Kidney epithelial cell (primary cell): Measurements from ENCODE around the gene ACADM. TPM values are rescaled to one million over a fixed set of nuclear protein-coding genes. Genes with fewer than 3 reads are reported as not detected.
"Not testable (repeated sequence)": the region's sequence is repeated elsewhere in the genome, so short reads cannot be mapped to it uniquely, and the experiment has no call there.

ENCODE experiments used
- DNase-seq: peaks from one replicate; pipeline ENCODE4 v3.0.0-alpha.2; 2010; ENCODE audit warnings: low read depth
- H3K27me3 ChIP-seq: 2 replicates; pipeline ENCODE4 v1.6.0; 2011; ENCODE audit warnings: low read length; ENCODE audit not compliant: control insufficient read depth, insufficient read depth
- H3K36me3 ChIP-seq: 2 replicates; pipeline ENCODE4 v1.5.1; 2011; ENCODE audit warnings: low read length; ENCODE audit not compliant: control insufficient read depth, insufficient read depth
- H3K4me3 ChIP-seq: 2 replicates; pipeline ENCODE4 v1.5.1; 2011; ENCODE audit warnings: low read depth, mild to moderate bottlenecking, control low read depth, low read length
- total RNA-seq: library from RNA; depleted of rRNA; stranded (reverse); fragments of >200 nt; gene quantifications from 2 replicates; pipeline ENCODE4 v1.2.3, GENCODE V29; 2015
- TF ChIP-seq, protein P1 (sequence below): IDR thresholded peaks from 2 replicates; pipeline ENCODE4 v1.5.1; 2011; ENCODE audit warnings: mild to moderate bottlenecking, moderate library complexity, low read length, control low read depth, inconsistent platforms; ENCODE audit not compliant: insufficient read depth, poor library complexity, severe bottlenecking

ACADM gene
- total RNA-seq, 1 donor from 2014 or later, result 29.6 TPM

DNA sequence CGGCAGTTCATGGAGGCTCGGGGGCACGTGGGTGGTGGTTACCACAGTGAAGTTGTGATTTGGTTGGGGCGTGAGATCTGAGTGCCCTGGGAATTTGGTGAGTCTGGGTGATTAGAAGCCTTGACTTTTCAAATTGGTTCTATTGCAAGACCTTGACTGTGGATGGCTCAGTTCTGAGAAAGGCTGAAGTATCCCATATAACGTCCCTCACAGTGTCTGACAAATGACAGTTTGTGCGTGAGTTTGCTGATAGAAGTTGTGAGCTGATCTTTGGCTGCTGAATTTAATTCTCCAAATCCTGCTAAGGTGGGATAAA is 72.7 kb downstream of the ACADM start:
- no peak overlapping the region for H3K4me3 ChIP-seq
- no peaks in the 10 kb centered on the region for H3K27me3 ChIP-seq
- DNase-seq, result no peak
- TF ChIP-seq, protein P1, sequence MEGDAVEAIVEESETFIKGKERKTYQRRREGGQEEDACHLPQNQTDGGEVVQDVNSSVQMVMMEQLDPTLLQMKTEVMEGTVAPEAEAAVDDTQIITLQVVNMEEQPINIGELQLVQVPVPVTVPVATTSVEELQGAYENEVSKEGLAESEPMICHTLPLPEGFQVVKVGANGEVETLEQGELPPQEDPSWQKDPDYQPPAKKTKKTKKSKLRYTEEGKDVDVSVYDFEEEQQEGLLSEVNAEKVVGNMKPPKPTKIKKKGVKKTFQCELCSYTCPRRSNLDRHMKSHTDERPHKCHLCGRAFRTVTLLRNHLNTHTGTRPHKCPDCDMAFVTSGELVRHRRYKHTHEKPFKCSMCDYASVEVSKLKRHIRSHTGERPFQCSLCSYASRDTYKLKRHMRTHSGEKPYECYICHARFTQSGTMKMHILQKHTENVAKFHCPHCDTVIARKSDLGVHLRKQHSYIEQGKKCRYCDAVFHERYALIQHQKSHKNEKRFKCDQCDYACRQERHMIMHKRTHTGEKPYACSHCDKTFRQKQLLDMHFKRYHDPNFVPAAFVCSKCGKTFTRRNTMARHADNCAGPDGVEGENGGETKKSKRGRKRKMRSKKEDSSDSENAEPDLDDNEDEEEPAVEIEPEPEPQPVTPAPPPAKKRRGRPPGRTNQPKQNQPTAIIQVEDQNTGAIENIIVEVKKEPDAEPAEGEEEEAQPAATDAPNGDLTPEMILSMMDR, result no peak
- H3K36me3 ChIP-seq, result peaks cover 2% of the 10 kb centered on the region

DNA sequence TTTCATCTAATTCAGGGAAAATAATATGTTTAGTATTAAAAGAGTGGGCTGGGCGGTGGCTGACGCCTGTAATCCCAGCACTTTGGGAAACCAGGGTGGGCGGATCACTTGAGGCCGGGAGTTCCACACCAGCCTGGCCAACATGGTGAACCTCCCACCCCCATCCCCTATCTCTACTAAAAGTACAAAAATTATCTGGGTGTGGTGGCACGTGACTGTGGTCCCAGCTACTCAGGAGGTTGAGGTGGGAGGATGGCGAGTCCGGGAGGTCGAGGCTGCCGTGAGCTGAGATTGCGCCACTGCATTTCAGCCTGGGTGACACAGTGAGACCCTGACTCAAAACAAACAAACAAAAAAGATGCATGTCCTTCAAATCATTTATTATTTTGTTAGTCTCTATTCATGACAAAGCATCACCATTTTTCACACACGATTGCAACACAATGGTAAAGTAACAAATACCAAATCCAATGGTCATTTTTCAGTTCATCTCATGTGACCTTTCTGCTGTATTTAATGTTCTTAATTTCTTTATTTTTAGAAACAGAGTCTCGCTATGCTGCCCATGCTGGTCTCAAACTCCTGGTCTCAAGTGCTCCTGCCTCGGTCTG is 73.2 kb downstream of the ACADM start:
- DNase-seq, result no peak
- Histone ChIP-seq H3K36me3 (peaks cover 2% of the 10 kb centered on the region), H3K27me3 (no peaks in the 10 kb centered on the region), H3K4me3 (no peak overlapping the region)
- TF ChIP-seq, protein P1, result no peak

DNA sequence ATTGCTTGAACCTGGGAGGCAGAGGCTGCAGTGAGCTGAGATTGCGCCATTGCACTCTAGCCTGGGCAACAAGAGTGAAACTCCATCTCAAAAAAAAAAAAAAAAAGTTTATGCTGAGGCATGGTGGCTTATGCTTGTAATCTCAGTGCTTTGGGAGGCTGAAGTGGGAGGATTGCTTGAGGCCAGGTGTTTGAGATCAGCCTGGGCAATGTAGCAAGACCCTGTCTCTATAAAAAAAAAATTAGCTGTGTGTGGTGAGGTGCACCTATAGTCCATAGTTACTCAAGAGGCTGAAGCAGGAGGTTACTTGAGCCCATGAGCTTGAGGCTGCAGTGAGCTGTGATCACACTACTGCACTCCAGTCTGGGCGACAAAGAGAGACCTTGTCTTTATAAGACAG is 77.0 kb downstream of the ACADM start:
- DNase-seq, H3K27me3 ChIP-seq, H3K36me3 ChIP-seq, H3K4me3 ChIP-seq: not testable (repeated sequence)

DNA sequence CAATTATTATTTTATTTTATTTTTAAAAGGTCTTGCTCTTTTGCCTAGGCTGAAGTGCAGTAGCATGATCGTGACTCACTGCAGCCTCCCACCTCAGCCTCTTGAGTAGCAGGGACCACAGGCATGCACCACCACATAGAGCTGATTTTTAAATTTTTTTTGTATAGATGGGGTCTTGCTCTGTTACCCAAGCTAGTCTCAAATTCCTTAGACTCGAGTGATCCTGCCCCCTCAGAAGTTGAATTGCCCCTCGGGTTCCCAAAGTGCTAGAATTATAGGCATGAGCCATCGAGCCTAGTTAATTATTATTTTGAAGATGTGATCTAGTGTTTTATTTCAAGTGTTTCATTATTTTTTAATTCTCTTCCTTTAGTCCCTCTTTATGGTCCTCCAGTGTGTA is 84.4 kb downstream of the ACADM start:
- DNase-seq, result no peak
- H3K27me3 ChIP-seq, result no peaks in the 10 kb centered on the region
- TF ChIP-seq, protein P1, result no peak
- H3K36me3 ChIP-seq, result no peaks in the 10 kb centered on the region
- no peak overlapping the region for H3K4me3 ChIP-seq

DNA sequence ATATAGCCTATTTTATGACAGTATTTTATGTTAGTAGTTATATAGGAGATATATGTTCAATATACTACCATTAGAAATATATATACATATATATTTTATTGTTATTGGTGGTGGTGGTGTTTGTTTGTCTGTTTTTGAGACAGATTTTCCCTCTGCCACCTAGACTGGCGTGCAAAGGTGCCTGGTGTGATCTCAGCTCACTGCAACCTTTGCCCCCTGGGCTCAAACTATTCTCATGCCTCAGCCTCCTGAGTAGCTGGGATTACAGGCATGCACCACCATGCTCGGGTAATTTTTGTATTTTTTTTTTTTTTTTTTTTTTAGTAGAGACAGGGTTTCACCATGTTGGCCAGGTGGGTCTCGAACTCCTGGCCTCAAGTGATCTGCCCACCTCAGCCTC is 85.6 kb downstream of the ACADM start:
- not testable (repeated sequence) for H3K27me3 ChIP-seq, DNase-seq, H3K4me3 ChIP-seq, H3K36me3 ChIP-seq

DNA sequence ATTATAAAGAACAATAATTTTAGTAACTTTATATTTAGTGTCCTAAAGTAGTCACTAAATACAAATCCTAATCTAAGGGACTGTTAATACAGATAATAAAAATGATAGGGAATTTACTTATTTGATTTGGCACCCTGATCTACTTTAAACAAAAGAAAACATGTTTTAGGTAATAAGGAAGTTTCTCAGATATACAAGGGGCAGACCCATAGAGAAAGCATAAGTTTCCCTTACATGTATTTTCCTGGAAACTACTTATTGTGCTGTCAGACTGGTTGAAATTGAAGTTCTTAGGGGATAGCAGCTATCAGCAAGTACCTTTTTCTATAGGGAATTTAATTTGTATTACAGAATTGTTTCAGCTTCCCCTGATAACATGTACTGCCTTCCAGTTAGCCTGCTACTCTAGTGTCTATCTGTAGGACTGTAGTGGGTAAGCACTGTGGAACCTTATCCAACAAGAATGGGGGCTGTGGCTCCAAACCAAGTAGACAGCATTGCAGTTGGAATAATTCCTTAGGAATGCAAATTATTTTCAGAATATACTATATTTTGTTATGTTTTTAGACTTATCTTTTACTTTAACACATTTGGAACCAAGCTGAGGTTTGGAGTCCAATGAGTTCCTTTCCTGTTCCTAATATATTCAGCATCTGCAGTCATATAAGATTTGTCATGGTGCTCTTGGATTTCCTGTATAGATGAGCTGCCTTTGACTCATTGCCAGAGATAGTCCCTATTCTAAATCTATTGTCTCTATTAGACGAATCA is 86.9 kb downstream of the ACADM start:
- TF ChIP-seq, protein P1, result no peak
- Histone ChIP-seq H3K36me3 (no peaks in the 10 kb centered on the region), H3K27me3 (no peaks in the 10 kb centered on the region), H3K4me3 (no peak overlapping the region)
- no peak for DNase-seq

DNA sequence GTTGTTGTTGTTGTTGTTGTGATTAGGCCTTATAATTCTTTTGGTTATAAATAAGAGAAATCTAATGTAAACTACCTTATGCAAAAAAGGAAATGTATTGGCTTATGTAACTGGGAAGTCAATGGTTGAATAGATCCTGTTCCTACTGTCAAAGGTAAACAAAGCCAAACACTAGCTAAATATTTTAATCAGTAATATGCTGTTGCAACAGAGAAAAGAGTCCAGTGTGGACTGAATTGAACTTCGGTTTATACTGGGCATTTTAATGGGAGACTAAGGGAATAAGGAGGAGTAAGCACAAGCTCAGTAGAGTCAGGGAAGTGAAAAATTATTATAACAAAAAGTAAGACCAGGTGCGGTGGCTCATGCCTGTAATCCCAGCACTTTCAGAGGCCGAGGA is 87.6 kb downstream of the ACADM start:
- TF ChIP-seq, protein P1, result no peak
- Histone ChIP-seq H3K27me3 (no peaks in the 10 kb centered on the region), H3K36me3 (no peaks in the 10 kb centered on the region), H3K4me3 (no peak overlapping the region)
- no peak for DNase-seq
